Body of pancreas (tissue), 4 donors: Measurements from ENCODE around the gene MMP2. TPM values are rescaled to one million over a fixed set of nuclear protein-coding genes. Genes with fewer than 3 reads are reported as not detected.

Experiments
- ATAC-seq: fragments of 150-250 bp; one replicate; pipeline ENCODE4 v1.9.1; 2016
- DNase-seq, 4 donors: peaks; one replicate each; pipeline ENCODE4 v3.0.0-alpha.2; 2019
- H3K27ac ChIP-seq, 4 donors: fragments of 200-600 bp; sonication (generic); 1 replicate in 3 of 4; 2 replicates in 1 of 4; pipeline versions ENCODE4 v1.5.1 to v1.6.1; 2016 to 2019; ENCODE audit warnings: mild to moderate bottlenecking in 1 of 4, mixed read lengths in 1 of 4, moderate library complexity in 1 of 4
- H3K27me3 ChIP-seq, 2 donors: fragments of 200-600 bp; sonication (generic); one replicate each; pipeline ENCODE4 v1.6.0; 2016; ENCODE audit warnings: mild to moderate bottlenecking in 1 of 2
- H3K36me3 ChIP-seq, 2 donors: fragments of 200-600 bp; sonication (generic); replicated peaks in 1 of 2; 2 replicates each; pipeline ENCODE4 v1.5.1; 2016; ENCODE audit warnings: low read depth in 2 of 2; ENCODE audit not compliant: insufficient read depth in 1 of 2
- H3K4me1 ChIP-seq: fragments of 200-600 bp; sonication (generic); one replicate; pipeline ENCODE4 v1.6.0; 2016
- H3K4me3 ChIP-seq, 2 donors: fragments of 200-600 bp; sonication (generic); 1 replicate in 1 of 2; 2 replicates in 1 of 2; pipeline ENCODE4 v1.5.1; 2016 to 2019
- H3K9me3 ChIP-seq, 3 donors: fragments of 200-600 bp; sonication (generic); 1 replicate in 2 of 3; 2 replicates in 1 of 3; pipeline ENCODE4 v1.5.1; 2016
- POLR2A ChIP-seq, 3 donors: fragments of 450-650 bp; IDR thresholded peaks; one replicate each; pipeline ENCODE4 v1.6.1; 2016; ENCODE audit warnings: antibody characterized with exemption in 3 of 3, mild to moderate bottlenecking in 2 of 3
- WGBS, 2 donors: methylation state at CpG; one replicate each; pipeline ENCODE4 v1.1.5; 2017; 5-methylcytosine and 5-hydroxymethylcytosine counted together
- intact Hi-C: fragments of 100-400 bp; cut with DNase I; formaldehyde crosslinking; loops from one replicate; pipeline ENCODE4 v1.15.1; 2023
- total RNA-seq, 2 donors: library from RNA; depleted of rRNA; stranded (reverse); fragments of >200 nt; gene quantifications; one replicate each; pipeline ENCODE4 v1.1.0, GENCODE V29; 2016
- TF ChIP-seq, protein P1 (sequence below), 7 experiments: fragments of 450-650 bp in 4 of 7; fragments of 200-600 bp in 3 of 7; sonication (generic) in 3 of 7; IDR thresholded peaks; one replicate each; pipeline ENCODE4 v1.5.1; 2016 to 2019; ENCODE audit warnings: antibody characterized with exemption in 7 of 7

Gene MMP2
- total RNA-seq, 2 donors from 2014 or later: 58.7 to 76.0 TPM

GRCh38 chr16:55474821-55475220 lies 4.2 kb upstream of the MMP2 start:
- peaks cover 0 to 15% of the 10 kb centered on the region in 2 donors for H3K27me3 ChIP-seq
- H3K4me3 ChIP-seq: no peak overlapping the region
- TF ChIP-seq, protein P1, sequence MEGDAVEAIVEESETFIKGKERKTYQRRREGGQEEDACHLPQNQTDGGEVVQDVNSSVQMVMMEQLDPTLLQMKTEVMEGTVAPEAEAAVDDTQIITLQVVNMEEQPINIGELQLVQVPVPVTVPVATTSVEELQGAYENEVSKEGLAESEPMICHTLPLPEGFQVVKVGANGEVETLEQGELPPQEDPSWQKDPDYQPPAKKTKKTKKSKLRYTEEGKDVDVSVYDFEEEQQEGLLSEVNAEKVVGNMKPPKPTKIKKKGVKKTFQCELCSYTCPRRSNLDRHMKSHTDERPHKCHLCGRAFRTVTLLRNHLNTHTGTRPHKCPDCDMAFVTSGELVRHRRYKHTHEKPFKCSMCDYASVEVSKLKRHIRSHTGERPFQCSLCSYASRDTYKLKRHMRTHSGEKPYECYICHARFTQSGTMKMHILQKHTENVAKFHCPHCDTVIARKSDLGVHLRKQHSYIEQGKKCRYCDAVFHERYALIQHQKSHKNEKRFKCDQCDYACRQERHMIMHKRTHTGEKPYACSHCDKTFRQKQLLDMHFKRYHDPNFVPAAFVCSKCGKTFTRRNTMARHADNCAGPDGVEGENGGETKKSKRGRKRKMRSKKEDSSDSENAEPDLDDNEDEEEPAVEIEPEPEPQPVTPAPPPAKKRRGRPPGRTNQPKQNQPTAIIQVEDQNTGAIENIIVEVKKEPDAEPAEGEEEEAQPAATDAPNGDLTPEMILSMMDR (IDR thresholded peaks at IDR 0.05): no peak
- TF ChIP-seq POLR2A (IDR thresholded peaks at IDR 0.05): no peak
- ATAC-seq (no peak), DNase-seq (no peak)
- WGBS, 2 donors: 89 to 93% methylated on average over 3 of the region's 3 CpGs
- H3K9me3 ChIP-seq: no peaks in the 10 kb centered on the region
- peaks cover 23% of the 10 kb centered on the region for H3K4me1 ChIP-seq
- H3K27ac ChIP-seq: no peak overlapping the region
- intact Hi-C loops: no loop called here
- no peaks in the 10 kb centered on the region for H3K36me3 ChIP-seq

DNA sequence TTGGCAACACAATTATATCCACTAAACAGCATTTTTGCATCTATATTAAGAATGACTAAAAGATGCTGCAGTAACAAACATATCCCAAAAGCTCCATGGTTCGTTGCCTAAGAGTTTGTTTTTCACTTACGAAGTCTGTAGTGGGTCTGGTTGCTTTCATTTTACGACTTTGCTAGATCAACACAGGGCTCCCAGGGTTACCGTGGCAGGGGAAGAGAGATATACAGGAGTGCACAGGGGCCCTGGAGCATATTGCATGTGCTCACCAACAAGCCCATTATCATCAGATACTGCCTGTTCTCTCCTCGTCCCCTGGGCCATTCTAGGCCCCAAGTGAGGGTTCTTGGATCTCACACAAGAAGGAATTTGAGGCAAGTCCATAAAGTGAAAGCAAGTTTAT lies 3.1 kb upstream of the MMP2 start:
- Histone ChIP-seq H3K27ac (no peak overlapping the region), H3K4me3 (no peak overlapping the region), H3K36me3 (no peaks in the 10 kb centered on the region), H3K4me1 (peaks cover 23% of the 10 kb centered on the region), H3K9me3 (no peaks in the 10 kb centered on the region), H3K27me3 (peaks cover 0 to 21% of the 10 kb centered on the region in 2 donors)
- DNase-seq (no peak), ATAC-seq (no peak)
- WGBS, 2 donors: 58% methylated on average over 5 of the region's 5 CpGs
- no peak for TF ChIP-seq POLR2A (IDR thresholded peaks at IDR 0.05)
- TF ChIP-seq, protein P1 (IDR thresholded peaks at IDR 0.05): no peak
- intact Hi-C loops: no loop called here

DNA sequence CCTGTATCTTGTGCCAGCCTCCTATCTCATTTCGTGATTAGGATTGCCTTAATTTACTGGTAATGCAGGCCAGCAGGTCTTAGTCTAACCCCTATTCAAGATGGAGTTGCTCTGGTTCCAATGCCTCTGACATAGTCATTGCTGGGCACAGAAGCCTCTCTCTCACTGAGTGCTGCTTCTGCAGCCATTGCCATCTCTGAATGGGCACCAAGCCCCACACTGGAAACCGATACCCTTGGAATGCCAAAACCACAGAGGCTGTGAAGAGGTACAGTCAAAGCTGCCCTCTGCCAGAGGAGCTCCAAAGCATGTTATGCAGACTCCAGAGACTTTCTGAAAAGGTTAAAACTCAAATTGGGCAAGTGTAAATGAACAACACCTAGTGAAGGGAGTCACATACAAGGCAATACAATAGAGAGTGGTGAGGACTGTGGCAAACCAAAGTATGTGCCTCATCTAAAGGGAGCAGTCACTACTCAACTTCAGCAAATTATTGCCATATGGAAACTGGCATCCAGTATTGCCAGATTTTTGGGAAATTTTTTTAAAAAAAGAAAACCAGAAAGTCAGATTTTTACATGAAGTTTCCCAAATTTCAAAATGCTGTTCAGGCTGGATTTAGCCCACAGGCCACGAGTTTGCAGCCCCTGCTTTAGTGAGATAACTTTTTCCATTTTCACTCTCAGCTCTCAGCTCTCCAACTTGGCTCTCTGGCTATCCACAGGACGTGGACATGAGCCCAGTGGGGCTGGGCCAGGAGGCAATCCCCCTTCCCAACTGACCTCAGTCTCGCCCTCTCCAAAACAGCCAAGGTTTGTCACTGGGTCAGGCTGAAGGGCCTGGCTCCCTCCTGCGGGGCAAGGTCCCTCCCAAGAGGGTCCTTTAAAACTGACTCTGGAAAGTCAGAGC lies 2.1 kb upstream of the MMP2 start:
- ATAC-seq: no peak
- no peak for DNase-seq
- no peaks in the 10 kb centered on the region for H3K9me3 ChIP-seq
- TF ChIP-seq, protein P1 (IDR thresholded peaks at IDR 0.05): no peak
- no peak for TF ChIP-seq POLR2A (IDR thresholded peaks at IDR 0.05)
- H3K4me1 ChIP-seq: peaks cover 22% of the 10 kb centered on the region
- no peaks in the 10 kb centered on the region for H3K36me3 ChIP-seq
- peaks cover 0 to 21% of the 10 kb centered on the region in 2 donors for H3K27me3 ChIP-seq
- no peak overlapping the region for H3K4me3 ChIP-seq
- intact Hi-C loops: no loop called here
- WGBS, 2 donors: 65 to 72% methylated on average over 6 of the region's 6 CpGs
- H3K27ac ChIP-seq: no peak overlapping the region

DNA sequence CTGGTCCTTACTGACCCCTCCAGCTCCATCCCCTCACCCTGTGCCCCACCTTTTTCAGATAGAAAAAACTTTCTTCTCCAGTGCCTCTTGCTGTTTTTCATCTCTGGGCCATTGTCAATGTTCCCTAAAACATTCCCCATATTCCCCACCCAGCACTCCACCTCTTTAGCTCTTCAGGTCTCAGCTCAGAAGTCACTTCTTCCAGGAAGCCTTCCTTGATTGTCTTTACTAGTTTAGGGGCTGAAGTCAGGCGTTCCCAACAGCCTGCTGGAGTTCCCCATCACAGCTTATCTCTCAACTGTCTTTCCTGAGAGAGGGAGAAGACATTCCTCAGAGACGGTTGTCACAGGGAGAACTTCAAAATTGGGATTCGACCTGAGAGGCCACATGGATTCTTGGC lies 1.3 kb upstream of the MMP2 start:
- H3K27ac ChIP-seq: peak overlapping the region in 1 of 4 donors; percentile 32
- no peak for ATAC-seq
- no peak for TF ChIP-seq POLR2A (IDR thresholded peaks at IDR 0.05)
- TF ChIP-seq, protein P1 (IDR thresholded peaks at IDR 0.05): no peak
- no peaks in the 10 kb centered on the region for H3K36me3 ChIP-seq
- intact Hi-C loops: no loop called here
- no peaks in the 10 kb centered on the region for H3K9me3 ChIP-seq
- 48 to 66% methylated on average over 3 of the region's 3 CpGs for WGBS, 2 donors
- H3K27me3 ChIP-seq: peaks cover 0 to 21% of the 10 kb centered on the region in 2 donors
- DNase-seq: no peak
- H3K4me1 ChIP-seq: peaks cover 22% of the 10 kb centered on the region
- H3K4me3 ChIP-seq: no peak overlapping the region
